OCI-LY1 (cell line): Measurements from ENCODE around the gene SRBD1.

Source experiments
- H2AFZ ChIP-seq: fragments of 200-600 bp; sonication (generic), shearing (Covaris generic); 2 replicates; pipeline ENCODE4 v1.6.0; 2014; ENCODE audit warnings: antibody characterized with exemption, mild to moderate bottlenecking, low read length
- H3F3A ChIP-seq: fragments of 200-600 bp; sonication (generic), shearing (Covaris generic); 2 replicates; pipeline ENCODE4 v1.6.0; 2014; ENCODE audit warnings: mild to moderate bottlenecking, antibody characterized with exemption, low read length, moderate library complexity; ENCODE audit not compliant: insufficient read depth
- H3K27ac ChIP-seq: fragments of 200-600 bp; sonication (generic); 2 replicates; pipeline ENCODE4 v1.5.1; 2014; ENCODE audit warnings: low read length, mixed run types, mild to moderate bottlenecking, low read depth; ENCODE audit not compliant: poor library complexity, severe bottlenecking
- H3K27me3 ChIP-seq: fragments of 200-600 bp; sonication (generic); 2 replicates; pipeline ENCODE4 v1.6.0; 2014; ENCODE audit warnings: antibody characterized with exemption, mild to moderate bottlenecking, low read length, moderate library complexity; ENCODE audit not compliant: insufficient read depth
- H3K36me3 ChIP-seq: fragments of 200-600 bp; sonication (generic); 2 replicates; pipeline ENCODE4 v1.6.1; 2014; ENCODE audit warnings: mild to moderate bottlenecking, antibody characterized with exemption, low read length, moderate library complexity, mixed read lengths; ENCODE audit not compliant: insufficient read depth
- H3K4me1 ChIP-seq: fragments of 200-600 bp; sonication (generic); 2 replicates; pipeline ENCODE4 v1.5.1; 2014; ENCODE audit warnings: mild to moderate bottlenecking, low read length, moderate library complexity; ENCODE audit not compliant: insufficient read depth, severe bottlenecking
- H3K4me2 ChIP-seq: fragments of 200-600 bp; sonication (generic), shearing (Covaris generic); 2 replicates; pipeline ENCODE4 v1.6.1; 2014; ENCODE audit warnings: low read length
- H3K4me3 ChIP-seq: fragments of 200-600 bp; sonication (generic); 2 replicates; pipeline ENCODE4 v1.5.1; 2014; ENCODE audit warnings: low read length, low read depth, mild to moderate bottlenecking, mixed read lengths; ENCODE audit not compliant: poor library complexity, severe bottlenecking
- H3K79me2 ChIP-seq: fragments of 200-600 bp; shearing (Covaris generic); 2 replicates; pipeline ENCODE4 v1.6.1; 2016; ENCODE audit warnings: mixed run types, low read length, mixed read lengths; ENCODE audit not compliant: insufficient read depth
- H3K9ac ChIP-seq: fragments of 200-600 bp; sonication (generic), shearing (Covaris generic); 2 replicates; pipeline ENCODE4 v1.6.1; 2014; ENCODE audit warnings: mild to moderate bottlenecking, low read length, mixed read lengths
- H3K9me2 ChIP-seq: fragments of 200-600 bp; sonication (generic), shearing (Covaris generic); 2 replicates; pipeline ENCODE4 v1.6.1; 2014; ENCODE audit warnings: low read depth, mild to moderate bottlenecking, low read length, mixed read lengths
- H3K9me3 ChIP-seq: fragments of 200-600 bp; shearing (Covaris generic); 2 replicates; pipeline ENCODE4 v1.6.1; 2014; ENCODE audit warnings: low read length, mixed read lengths
- H4K20me1 ChIP-seq: fragments of 200-600 bp; sonication (generic), shearing (Covaris generic); 2 replicates; pipeline ENCODE4 v1.6.0; 2016; ENCODE audit warnings: mild to moderate bottlenecking, low read length; ENCODE audit not compliant: insufficient read depth
- EZH2 ChIP-seq: fragments of 200-600 bp; sonication (generic), shearing (Covaris generic); IDR thresholded peaks from 2 replicates; pipeline ENCODE4 v1.8.0; 2017; ENCODE audit warnings: borderline replicate concordance, mixed run types, mild to moderate bottlenecking, antibody characterized with exemption, low read length, moderate library complexity, mixed read lengths
- TF ChIP-seq, protein P1 (sequence below): fragments of 200-600 bp; sonication (generic), shearing (Covaris generic); IDR thresholded peaks from 2 replicates; pipeline ENCODE4 v1.5.1; 2017; ENCODE audit warnings: mild to moderate bottlenecking, antibody characterized with exemption, low read length, moderate library complexity, mixed read lengths

The SRBD1 gene

DNA sequence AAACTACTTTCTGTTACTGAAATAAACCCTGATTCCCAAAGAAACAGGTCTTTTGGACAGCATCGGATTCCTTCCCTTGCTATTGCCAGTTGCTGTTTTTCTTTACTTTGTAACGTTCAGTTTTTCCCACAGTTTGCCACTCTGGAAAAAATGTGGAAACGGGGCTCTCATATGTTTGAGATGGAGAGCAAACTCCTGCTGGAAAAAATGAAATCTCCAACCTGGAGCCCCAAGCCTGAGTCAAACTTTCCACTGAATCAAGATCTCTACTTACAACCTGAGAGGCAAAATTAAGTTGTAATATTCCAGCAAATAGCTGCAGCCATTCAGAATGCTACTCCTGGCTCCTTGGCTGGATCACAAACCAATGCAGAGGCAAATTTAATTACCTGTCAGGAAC lies 270.7 kb downstream of the SRBD1 start:
- Histone ChIP-seq H3K79me2 (no peaks in the 10 kb centered on the region), H3K9ac (no peak overlapping the region), H3K4me1 (no peaks in the 10 kb centered on the region), H3K4me3 (no peak overlapping the region), H3K9me3 (no peaks in the 10 kb centered on the region), H3K27ac (no peak overlapping the region), H3K27me3 (0 out of 2 replicates have a peak, but pooled peaks cover 4% of the 10 kb centered on the region), H3K9me2 (no peaks in the 10 kb centered on the region), H4K20me1 (no peaks in the 10 kb centered on the region), H2AFZ (no peak overlapping the region), H3F3A (no peaks in the 10 kb centered on the region), H3K4me2 (no peak overlapping the region), H3K36me3 (no peaks in the 10 kb centered on the region)
- TF ChIP-seq, protein P1, sequence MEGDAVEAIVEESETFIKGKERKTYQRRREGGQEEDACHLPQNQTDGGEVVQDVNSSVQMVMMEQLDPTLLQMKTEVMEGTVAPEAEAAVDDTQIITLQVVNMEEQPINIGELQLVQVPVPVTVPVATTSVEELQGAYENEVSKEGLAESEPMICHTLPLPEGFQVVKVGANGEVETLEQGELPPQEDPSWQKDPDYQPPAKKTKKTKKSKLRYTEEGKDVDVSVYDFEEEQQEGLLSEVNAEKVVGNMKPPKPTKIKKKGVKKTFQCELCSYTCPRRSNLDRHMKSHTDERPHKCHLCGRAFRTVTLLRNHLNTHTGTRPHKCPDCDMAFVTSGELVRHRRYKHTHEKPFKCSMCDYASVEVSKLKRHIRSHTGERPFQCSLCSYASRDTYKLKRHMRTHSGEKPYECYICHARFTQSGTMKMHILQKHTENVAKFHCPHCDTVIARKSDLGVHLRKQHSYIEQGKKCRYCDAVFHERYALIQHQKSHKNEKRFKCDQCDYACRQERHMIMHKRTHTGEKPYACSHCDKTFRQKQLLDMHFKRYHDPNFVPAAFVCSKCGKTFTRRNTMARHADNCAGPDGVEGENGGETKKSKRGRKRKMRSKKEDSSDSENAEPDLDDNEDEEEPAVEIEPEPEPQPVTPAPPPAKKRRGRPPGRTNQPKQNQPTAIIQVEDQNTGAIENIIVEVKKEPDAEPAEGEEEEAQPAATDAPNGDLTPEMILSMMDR, result no peak
- no peak for TF ChIP-seq EZH2

DNA sequence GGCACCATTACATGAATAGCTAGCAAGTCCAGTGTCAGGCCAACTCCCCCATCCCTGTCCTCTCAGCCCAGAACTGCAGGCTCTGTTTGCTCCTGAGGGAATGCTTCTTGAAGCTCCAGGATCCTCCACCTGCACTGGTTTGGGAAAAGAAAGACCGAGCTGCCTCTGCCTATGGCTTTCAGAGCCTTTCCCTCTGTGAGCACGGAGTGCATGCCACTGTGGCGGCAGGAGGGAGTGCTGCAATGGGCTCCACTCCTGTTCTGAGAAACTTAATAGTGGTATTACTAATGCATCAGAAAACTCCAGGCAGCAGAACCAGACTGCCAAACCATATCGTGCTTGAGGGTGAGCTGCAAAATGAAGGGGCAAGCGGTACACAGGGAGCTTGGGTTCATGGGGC lies 271.8 kb downstream of the SRBD1 start:
- no peaks in the 10 kb centered on the region for H3K36me3 ChIP-seq
- no peak overlapping the region for H3K9ac ChIP-seq
- H3K4me3 ChIP-seq, result no peak overlapping the region
- H3F3A ChIP-seq, result no peaks in the 10 kb centered on the region
- no peaks in the 10 kb centered on the region for H3K4me1 ChIP-seq
- no peak for TF ChIP-seq EZH2
- TF ChIP-seq, protein P1, result no peak
- H4K20me1 ChIP-seq, result no peaks in the 10 kb centered on the region
- H3K27me3 ChIP-seq, result 0 out of 2 replicates have a peak, but pooled peaks cover 4% of the 10 kb centered on the region
- H3K9me2 ChIP-seq, result no peaks in the 10 kb centered on the region
- H2AFZ ChIP-seq, result no peak overlapping the region
- H3K79me2 ChIP-seq, result no peaks in the 10 kb centered on the region
- H3K9me3 ChIP-seq, result no peaks in the 10 kb centered on the region
- no peak overlapping the region for H3K27ac ChIP-seq
- no peak overlapping the region for H3K4me2 ChIP-seq
